ENCODE results near the gene DDX3X.

DNA sequence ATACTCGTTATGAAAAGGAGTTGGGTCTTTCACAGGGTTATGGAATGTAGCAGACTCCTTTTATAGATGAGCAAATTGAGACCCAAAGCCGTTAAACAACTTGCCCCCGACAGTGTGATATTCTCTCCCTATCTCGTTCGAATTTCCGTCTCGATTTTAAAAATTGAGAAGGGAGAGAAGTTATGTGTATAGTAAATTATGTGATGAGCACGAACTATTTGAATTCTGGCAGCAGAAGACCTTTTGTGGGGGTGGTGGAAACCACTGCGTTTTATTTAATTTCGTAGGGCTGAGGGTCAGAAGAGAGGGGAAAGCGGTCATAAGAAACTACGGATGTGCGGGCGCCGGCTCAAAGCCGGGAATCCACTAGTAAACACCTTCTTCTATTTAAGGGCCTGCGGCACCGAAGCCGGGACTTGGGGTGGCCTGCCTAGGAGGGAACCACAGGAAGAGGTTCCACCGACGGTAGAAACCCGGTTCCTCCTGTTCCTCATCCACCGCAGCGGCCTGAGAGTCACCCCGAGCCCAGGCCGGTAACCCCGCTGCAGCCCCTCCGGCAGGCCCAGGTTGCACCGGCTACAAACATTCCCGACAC is 1.5 kb upstream of the DDX3X start:
- TF ChIP-seq JUNB (IDR thresholded peaks at IDR 0.05; ENCODE audit: unreplicated experiment) (no peak), EZH2 (IDR thresholded peaks at IDR 0.05; ENCODE audit: low read depth, unreplicated experiment) (no peak)
- TF ChIP-seq, protein P1, sequence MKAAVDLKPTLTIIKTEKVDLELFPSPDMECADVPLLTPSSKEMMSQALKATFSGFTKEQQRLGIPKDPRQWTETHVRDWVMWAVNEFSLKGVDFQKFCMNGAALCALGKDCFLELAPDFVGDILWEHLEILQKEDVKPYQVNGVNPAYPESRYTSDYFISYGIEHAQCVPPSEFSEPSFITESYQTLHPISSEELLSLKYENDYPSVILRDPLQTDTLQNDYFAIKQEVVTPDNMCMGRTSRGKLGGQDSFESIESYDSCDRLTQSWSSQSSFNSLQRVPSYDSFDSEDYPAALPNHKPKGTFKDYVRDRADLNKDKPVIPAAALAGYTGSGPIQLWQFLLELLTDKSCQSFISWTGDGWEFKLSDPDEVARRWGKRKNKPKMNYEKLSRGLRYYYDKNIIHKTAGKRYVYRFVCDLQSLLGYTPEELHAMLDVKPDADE (IDR thresholded peaks at IDR 0.05), result no peak
- TF ChIP-seq, protein P2, sequence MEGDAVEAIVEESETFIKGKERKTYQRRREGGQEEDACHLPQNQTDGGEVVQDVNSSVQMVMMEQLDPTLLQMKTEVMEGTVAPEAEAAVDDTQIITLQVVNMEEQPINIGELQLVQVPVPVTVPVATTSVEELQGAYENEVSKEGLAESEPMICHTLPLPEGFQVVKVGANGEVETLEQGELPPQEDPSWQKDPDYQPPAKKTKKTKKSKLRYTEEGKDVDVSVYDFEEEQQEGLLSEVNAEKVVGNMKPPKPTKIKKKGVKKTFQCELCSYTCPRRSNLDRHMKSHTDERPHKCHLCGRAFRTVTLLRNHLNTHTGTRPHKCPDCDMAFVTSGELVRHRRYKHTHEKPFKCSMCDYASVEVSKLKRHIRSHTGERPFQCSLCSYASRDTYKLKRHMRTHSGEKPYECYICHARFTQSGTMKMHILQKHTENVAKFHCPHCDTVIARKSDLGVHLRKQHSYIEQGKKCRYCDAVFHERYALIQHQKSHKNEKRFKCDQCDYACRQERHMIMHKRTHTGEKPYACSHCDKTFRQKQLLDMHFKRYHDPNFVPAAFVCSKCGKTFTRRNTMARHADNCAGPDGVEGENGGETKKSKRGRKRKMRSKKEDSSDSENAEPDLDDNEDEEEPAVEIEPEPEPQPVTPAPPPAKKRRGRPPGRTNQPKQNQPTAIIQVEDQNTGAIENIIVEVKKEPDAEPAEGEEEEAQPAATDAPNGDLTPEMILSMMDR (conservative IDR thresholded peaks at IDR 0.05; ENCODE audit: low read depth in 2 of 2), result no peak

Measured in GM23338 (cell line).